ENCODE data around the gene VMO1.

Gene VMO1

GRCh38 chr17:4759776-4760236 is 26.4 kb downstream of the VMO1 start:
- Histone ChIP-seq H3K9ac (ENCODE audit: low read length) (no peak overlapping the region), H2AFZ (ENCODE audit: low read length) (no peak overlapping the region), H3K79me2 (ENCODE audit: insufficient read depth, low read length) (no peaks in the 10 kb centered on the region), H3K27ac (ENCODE audit: low read depth, low read length, poor library complexity, severe bottlenecking) (no peak overlapping the region), H3K36me3 (ENCODE audit: insufficient read depth, low read length) (no peaks in the 10 kb centered on the region), H3K4me2 (ENCODE audit: low read length) (no peak overlapping the region), H3K9me2 (ENCODE audit: low read depth, low read length) (no peaks in the 10 kb centered on the region), H3K4me1 (ENCODE audit: insufficient read depth, low read length, severe bottlenecking) (no peaks in the 10 kb centered on the region), H3F3A (ENCODE audit: insufficient read depth, low read length) (no peaks in the 10 kb centered on the region), H3K4me3 (ENCODE audit: low read depth, low read length, poor library complexity, severe bottlenecking) (no peak overlapping the region), H4K20me1 (ENCODE audit: insufficient read depth, low read length) (no peaks in the 10 kb centered on the region), H3K27me3 (ENCODE audit: insufficient read depth, low read length) (no peaks in the 10 kb centered on the region), H3K9me3 (ENCODE audit: low read length) (no peaks in the 10 kb centered on the region)
- TF ChIP-seq EZH2 (IDR thresholded peaks at IDR 0.05; ENCODE audit: borderline replicate concordance, low read length): no peak
- no peak for TF ChIP-seq CTCF (IDR thresholded peaks at IDR 0.05; ENCODE audit: low read length)

- H3K27me3 ChIP-seq (ENCODE audit: insufficient read depth, low read length): no peaks in the 10 kb centered on the region
- H4K20me1 ChIP-seq (ENCODE audit: insufficient read depth, low read length): no peaks in the 10 kb centered on the region
- H3K4me2 ChIP-seq (ENCODE audit: low read length): no peak overlapping the region
- no peak overlapping the region for H3K27ac ChIP-seq (ENCODE audit: low read depth, low read length, poor library complexity, severe bottlenecking)
- no peaks in the 10 kb centered on the region for H3K36me3 ChIP-seq (ENCODE audit: insufficient read depth, low read length)
- TF ChIP-seq CTCF (IDR thresholded peaks at IDR 0.05; ENCODE audit: low read length) (no peak), EZH2 (IDR thresholded peaks at IDR 0.05; ENCODE audit: borderline replicate concordance, low read length) (no peak)
- no peak overlapping the region for H3K9ac ChIP-seq (ENCODE audit: low read length)
- H3K4me1 ChIP-seq (ENCODE audit: insufficient read depth, low read length, severe bottlenecking): peaks cover 2% of the 10 kb centered on the region
- no peaks in the 10 kb centered on the region for H3K9me3 ChIP-seq (ENCODE audit: low read length)
- no peak overlapping the region for H3K4me3 ChIP-seq (ENCODE audit: low read depth, low read length, poor library complexity, severe bottlenecking)
- H3F3A ChIP-seq (ENCODE audit: insufficient read depth, low read length): no peaks in the 10 kb centered on the region
- no peaks in the 10 kb centered on the region for H3K79me2 ChIP-seq (ENCODE audit: insufficient read depth, low read length)
- no peaks in the 10 kb centered on the region for H3K9me2 ChIP-seq (ENCODE audit: low read depth, low read length)
- no peak overlapping the region for H2AFZ ChIP-seq (ENCODE audit: low read length)
Measured at GRCh38 chr17:4753392-4753791, 32.8 kb downstream of the VMO1 start.

GRCh38 chr17:4751932-4752331 is 34.2 kb downstream of the VMO1 start:
- H3K9me3 ChIP-seq (ENCODE audit: low read length): no peaks in the 10 kb centered on the region
- no peaks in the 10 kb centered on the region for H3K9me2 ChIP-seq (ENCODE audit: low read depth, low read length)
- H2AFZ ChIP-seq (ENCODE audit: low read length): no peak overlapping the region
- no peak overlapping the region for H3K4me2 ChIP-seq (ENCODE audit: low read length)
- no peaks in the 10 kb centered on the region for H4K20me1 ChIP-seq (ENCODE audit: insufficient read depth, low read length)
- H3K27ac ChIP-seq (ENCODE audit: low read depth, low read length, poor library complexity, severe bottlenecking): no peak overlapping the region
- H3K4me1 ChIP-seq (ENCODE audit: insufficient read depth, low read length, severe bottlenecking): peaks cover 12% of the 10 kb centered on the region
- no peak for TF ChIP-seq CTCF (IDR thresholded peaks at IDR 0.05; ENCODE audit: low read length)
- no peak for TF ChIP-seq EZH2 (IDR thresholded peaks at IDR 0.05; ENCODE audit: borderline replicate concordance, low read length)
- H3F3A ChIP-seq (ENCODE audit: insufficient read depth, low read length): no peaks in the 10 kb centered on the region
- no peak overlapping the region for H3K9ac ChIP-seq (ENCODE audit: low read length)
- H3K27me3 ChIP-seq (ENCODE audit: insufficient read depth, low read length): no peaks in the 10 kb centered on the region
- no peaks in the 10 kb centered on the region for H3K79me2 ChIP-seq (ENCODE audit: insufficient read depth, low read length)
- no peak overlapping the region for H3K4me3 ChIP-seq (ENCODE audit: low read depth, low read length, poor library complexity, severe bottlenecking)
- H3K36me3 ChIP-seq (ENCODE audit: insufficient read depth, low read length): no peaks in the 10 kb centered on the region

Data from OCI-LY1 (cell line).